PC-9 (cell line): ENCODE results near the gene MCUB. TPM values are rescaled to one million over a fixed set of nuclear protein-coding genes. Genes with fewer than 3 reads are reported as not detected.

Experiments used
- BruUV-seq: library from RNA; stranded (reverse); fragments of 400-500 nt; replicated peaks from 2 replicates; lab custom pipeline; 2021; lab: Mats Ljungman, UMichigan
- CTCF ChIA-PET: fragments of 300-600 bp; sonication (Branson Sonifier 250); formaldehyde crosslinking; loops from one replicate; lab custom pipeline; 2022; ENCODE audit warnings: antibody characterized with exemption; lab: Charles Lee
- POLR2A ChIA-PET: fragments of 300-600 bp; sonication (Branson Sonifier 250); formaldehyde crosslinking; loops from one replicate; lab custom pipeline; 2022; ENCODE audit warnings: antibody characterized with exemption; ENCODE audit not compliant: unreplicated experiment; lab: Charles Lee
- DNase-seq, 2 experiments: peaks; one replicate each; pipeline versions ENCODE4 v3.0.0 to v3.0.0-alpha.2; 2015 to 2022; ENCODE audit warnings: mixed read lengths in 1 of 2
- H2AFZ ChIP-seq: fragments of 200-600 bp; sonication (generic); 2 replicates; pipeline ENCODE4 v1.8.1; 2017; ENCODE audit warnings: antibody characterized with exemption
- H3F3A ChIP-seq: fragments of 200-600 bp; sonication (generic); 2 replicates; pipeline ENCODE4 v1.8.1; 2017; ENCODE audit warnings: antibody characterized with exemption, mild to moderate bottlenecking, low read depth; ENCODE audit not compliant: insufficient read depth
- H3K27ac ChIP-seq: fragments of 200-600 bp; sonication (generic); 2 replicates; pipeline ENCODE4 v1.6.1; 2016; ENCODE audit warnings: mixed run types
- H3K27me3 ChIP-seq: fragments of 200-600 bp; sonication (generic); 2 replicates; pipeline ENCODE4 v1.6.1; 2016; ENCODE audit warnings: low read depth, mixed run types; ENCODE audit not compliant: insufficient read depth
- H3K36me3 ChIP-seq: fragments of 200-600 bp; sonication (generic); 2 replicates; pipeline ENCODE4 v1.6.1; 2016; ENCODE audit warnings: low read depth, mixed run types
- H3K4me1 ChIP-seq: fragments of 200-600 bp; sonication (generic); replicated peaks from 2 replicates; pipeline ENCODE4 v1.6.1; 2016; ENCODE audit warnings: mixed run types; ENCODE audit not compliant: insufficient read depth
- H3K4me2 ChIP-seq: fragments of 200-600 bp; sonication (generic); 2 replicates; pipeline ENCODE4 v1.6.1; 2017; ENCODE audit warnings: mixed run types
- H3K4me3 ChIP-seq: fragments of 200-600 bp; sonication (generic); 2 replicates; pipeline ENCODE4 v1.6.1; 2016; ENCODE audit warnings: mixed run types
- H3K79me2 ChIP-seq: fragments of 200-600 bp; sonication (generic); 2 replicates; pipeline ENCODE4 v1.6.1; 2017; ENCODE audit warnings: low read depth, mixed run types
- H3K9me2 ChIP-seq: fragments of 200-600 bp; sonication (generic); 2 replicates; pipeline ENCODE4 v1.8.1; 2017; ENCODE audit warnings: mild to moderate bottlenecking; ENCODE audit not compliant: insufficient read depth
- H3K9me3 ChIP-seq: fragments of 200-600 bp; sonication (generic); 2 replicates; pipeline ENCODE4 v1.8.1; 2016; ENCODE audit warnings: low read depth; ENCODE audit not compliant: insufficient read depth
- H4K20me1 ChIP-seq: fragments of 200-600 bp; sonication (generic); 2 replicates; pipeline ENCODE4 v1.8.1; 2017; ENCODE audit not compliant: insufficient read depth
- CTCF ChIP-seq: fragments of 200-600 bp; sonication (generic); conservative IDR thresholded peaks from 2 replicates; pipeline ENCODE4 v1.6.1; 2017; ENCODE audit warnings: mixed run types, antibody characterized with exemption, mild to moderate bottlenecking, moderate library complexity
- EZH2 ChIP-seq: fragments of 200-600 bp; sonication (generic); IDR thresholded peaks from 2 replicates; pipeline ENCODE4 v1.8.0; 2017; ENCODE audit warnings: antibody characterized with exemption, low read depth
- intact Hi-C: fragments of 100-400 bp; cut with micrococcal nuclease; formaldehyde crosslinking; loops from one replicate; pipeline ENCODE4 v1.10.0; 2022; ENCODE audit not compliant: unreplicated experiment
- total RNA-seq: library from RNA; stranded (reverse); gene quantifications from 2 replicates; pipeline ENCODE4 v1.2.3, GENCODE V29; 2021

MCUB gene
- total RNA-seq, 1 experiment from 2014 or later: 15.4 TPM

- no peak for TF ChIP-seq EZH2
- no peak for TF ChIP-seq CTCF
- CTCF ChIA-PET: no interaction called here
- Histone ChIP-seq H3F3A (no peaks in the 10 kb centered on the region), H3K4me2 (no peak overlapping the region), H3K9me3 (no peaks in the 10 kb centered on the region), H3K27me3 (no peaks in the 10 kb centered on the region), H4K20me1 (no peaks in the 10 kb centered on the region), H2AFZ (no peak overlapping the region), H3K27ac (no peak overlapping the region), H3K4me1 (no peaks in the 10 kb centered on the region), H3K79me2 (no peaks in the 10 kb centered on the region), H3K9me2 (no peaks in the 10 kb centered on the region), H3K4me3 (no peak overlapping the region), H3K36me3 (no peaks in the 10 kb centered on the region)
- intact Hi-C loops: no loop called here
- POLR2A ChIA-PET: no interaction called here
- DNase-seq: no peak
- no TSS peak for BruUV-seq
Observed at GRCh38 chr4:109662116-109662515, 102.1 kb downstream of the MCUB start.

GRCh38 chr4:109662771-109663170 is 102.7 kb downstream of the MCUB start:
- Histone ChIP-seq H3K27me3 (no peaks in the 10 kb centered on the region), H3K9me2 (no peaks in the 10 kb centered on the region), H4K20me1 (no peaks in the 10 kb centered on the region), H3K4me1 (no peaks in the 10 kb centered on the region), H2AFZ (no peak overlapping the region), H3F3A (no peaks in the 10 kb centered on the region), H3K9me3 (no peaks in the 10 kb centered on the region), H3K4me2 (no peak overlapping the region), H3K27ac (no peak overlapping the region), H3K36me3 (no peaks in the 10 kb centered on the region), H3K4me3 (no peak overlapping the region), H3K79me2 (no peaks in the 10 kb centered on the region)
- TF ChIP-seq EZH2 (no peak), CTCF (no peak)
- ChIA-PET CTCF (interaction anchor here (0.6 kb wide), 1 partner anchor 43 kb away, joined by 3 read pairs; no protein-coding TSS in a partner anchor), POLR2A (no interaction called here)
- intact Hi-C loops: no loop called here
- DNase-seq: no peak
- no TSS peak for BruUV-seq

- TF ChIP-seq EZH2 (no peak), CTCF (no peak)
- intact Hi-C loops: no loop called here
- H3F3A ChIP-seq: no peaks in the 10 kb centered on the region
- no peaks in the 10 kb centered on the region for H3K36me3 ChIP-seq
- no peak overlapping the region for H3K4me3 ChIP-seq
- H3K27me3 ChIP-seq: no peaks in the 10 kb centered on the region
- BruUV-seq: no TSS peak
- POLR2A ChIA-PET: no interaction called here
- CTCF ChIA-PET: no interaction called here
- no peaks in the 10 kb centered on the region for H3K9me2 ChIP-seq
- H3K4me2 ChIP-seq: no peak overlapping the region
- no peak for DNase-seq
- no peaks in the 10 kb centered on the region for H3K4me1 ChIP-seq
- no peaks in the 10 kb centered on the region for H4K20me1 ChIP-seq
- no peak overlapping the region for H3K27ac ChIP-seq
- H3K9me3 ChIP-seq: no peaks in the 10 kb centered on the region
- no peaks in the 10 kb centered on the region for H3K79me2 ChIP-seq
- no peak overlapping the region for H2AFZ ChIP-seq
Observed at GRCh38 chr4:109665783-109666485, 105.9 kb downstream of the MCUB start.
